Measurements from ENCODE around the gene UBL4B. TPM values are rescaled to one million over a fixed set of nuclear protein-coding genes. Genes with fewer than 3 reads are reported as not detected.

Gene UBL4B
- total and polyA plus RNA-seq, 2 donors (not counting 3 experiments of a cell fraction or from before 2014, with no cell fraction given) = not detected

DNA sequence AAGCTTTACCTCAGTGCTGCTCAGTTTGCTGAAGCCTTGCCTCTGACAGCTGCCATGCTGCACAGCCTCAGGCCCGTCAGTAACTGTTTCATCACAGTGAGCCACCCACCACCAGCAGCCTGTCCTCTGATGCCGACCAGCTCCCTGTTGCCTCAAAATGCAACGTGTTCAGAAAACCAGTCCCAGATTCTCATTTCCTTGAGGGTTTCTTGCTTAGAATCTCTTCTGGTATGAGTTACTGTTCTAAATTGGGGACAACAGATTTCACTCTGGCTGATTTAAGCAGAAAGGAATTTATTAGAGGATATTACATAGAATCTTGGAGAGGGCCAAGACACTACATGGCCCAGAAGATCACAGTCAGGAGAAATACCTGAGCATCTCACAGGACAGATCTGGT lies 11.0 kb downstream of the UBL4B start:
- Histone ChIP-seq H3K79me2 (ENCODE audit: control insufficient read depth, insufficient read depth, low read length) (no peaks in the 10 kb centered on the region), H3K9me3 (replicated peaks; ENCODE audit: control insufficient read depth, insufficient read depth, low read length) (no peaks in the 10 kb centered on the region), H3K4me2 (ENCODE audit: insufficient read depth, low read length) (no peak overlapping the region), H4K20me1 (replicated peaks; ENCODE audit: control insufficient read depth, extremely low read depth, insufficient read depth, low read length) (no peaks in the 10 kb centered on the region), H3K27ac (ENCODE audit: insufficient read depth, low read depth, low read length) (no peak overlapping the region), H3K9ac (replicated peaks; ENCODE audit: extremely low read depth, insufficient read depth, low read length) (no peak overlapping the region), H3K27me3 (ENCODE audit: control insufficient read depth in 2 of 2, insufficient read depth in 2 of 2, low read length in 2 of 2) (peaks cover 3 to 6% of the 10 kb centered on the region in 2 experiments), H3K4me1 (ENCODE audit: control insufficient read depth, extremely low read depth, insufficient read depth, low read length) (no peaks in the 10 kb centered on the region), H2AFZ (ENCODE audit: low read depth, low read length) (no peak overlapping the region), H3K4me3 (replicated peaks in 1 of 3; ENCODE audit: insufficient read depth in 1 of 3, low read depth in 1 of 3, low read length in 3 of 3) (no peak overlapping the region), H3K36me3 (ENCODE audit: control insufficient read depth in 2 of 2, extremely low read depth in 1 of 2, insufficient read depth in 2 of 2, low read length in 2 of 2) (no peaks in the 10 kb centered on the region), H3K9me1 (replicated peaks; ENCODE audit: control insufficient read depth, extremely low read depth, insufficient read depth, low read length) (no peaks in the 10 kb centered on the region)
- ChIA-PET POLR2A (no interaction called here), CTCF (interaction anchor here (1.1 to 1.7 kb wide), 2 partner anchors 35 to 42 kb away, joined by 3 to 6 read pairs; no protein-coding TSS in a partner anchor)
- FAIRE-seq (no peak), DNase-seq (ENCODE audit: low read depth, low spot score) (no peak)
- TF ChIP-seq POLR2AphosphoS5 (IDR thresholded peaks at IDR 0.05; ENCODE audit: insufficient read depth, low read depth, low read length) (no peak), JUN (IDR thresholded peaks at IDR 0.05; ENCODE audit: borderline replicate concordance, insufficient read depth, insufficient read length, low read depth) (no peak), EZH2 (IDR thresholded peaks at IDR 0.05; ENCODE audit: borderline replicate concordance, low read depth, low read length, severe bottlenecking) (no peak)
- TF ChIP-seq, protein P1, sequence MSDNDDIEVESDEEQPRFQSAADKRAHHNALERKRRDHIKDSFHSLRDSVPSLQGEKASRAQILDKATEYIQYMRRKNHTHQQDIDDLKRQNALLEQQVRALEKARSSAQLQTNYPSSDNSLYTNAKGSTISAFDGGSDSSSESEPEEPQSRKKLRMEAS (IDR thresholded peaks at IDR 0.05; ENCODE audit: insufficient read depth, insufficient read length) = no peak
- TF ChIP-seq, protein P2, sequence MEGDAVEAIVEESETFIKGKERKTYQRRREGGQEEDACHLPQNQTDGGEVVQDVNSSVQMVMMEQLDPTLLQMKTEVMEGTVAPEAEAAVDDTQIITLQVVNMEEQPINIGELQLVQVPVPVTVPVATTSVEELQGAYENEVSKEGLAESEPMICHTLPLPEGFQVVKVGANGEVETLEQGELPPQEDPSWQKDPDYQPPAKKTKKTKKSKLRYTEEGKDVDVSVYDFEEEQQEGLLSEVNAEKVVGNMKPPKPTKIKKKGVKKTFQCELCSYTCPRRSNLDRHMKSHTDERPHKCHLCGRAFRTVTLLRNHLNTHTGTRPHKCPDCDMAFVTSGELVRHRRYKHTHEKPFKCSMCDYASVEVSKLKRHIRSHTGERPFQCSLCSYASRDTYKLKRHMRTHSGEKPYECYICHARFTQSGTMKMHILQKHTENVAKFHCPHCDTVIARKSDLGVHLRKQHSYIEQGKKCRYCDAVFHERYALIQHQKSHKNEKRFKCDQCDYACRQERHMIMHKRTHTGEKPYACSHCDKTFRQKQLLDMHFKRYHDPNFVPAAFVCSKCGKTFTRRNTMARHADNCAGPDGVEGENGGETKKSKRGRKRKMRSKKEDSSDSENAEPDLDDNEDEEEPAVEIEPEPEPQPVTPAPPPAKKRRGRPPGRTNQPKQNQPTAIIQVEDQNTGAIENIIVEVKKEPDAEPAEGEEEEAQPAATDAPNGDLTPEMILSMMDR (IDR thresholded peaks at IDR 0.05; ENCODE audit: extremely low read depth in 1 of 2, insufficient read depth in 1 of 2, low read depth in 1 of 2, low read length in 2 of 2) = no peak
- dilution Hi-C loops (cut with MboI; ENCODE audit: extremely low pct_ligation_motif_present, low sequenced_read_pairs) (no loop called here), intact Hi-C loops (cut with micrococcal nuclease) (no loop called here)
- no TSS peak for BruUV-seq (replicated peaks)

DNA sequence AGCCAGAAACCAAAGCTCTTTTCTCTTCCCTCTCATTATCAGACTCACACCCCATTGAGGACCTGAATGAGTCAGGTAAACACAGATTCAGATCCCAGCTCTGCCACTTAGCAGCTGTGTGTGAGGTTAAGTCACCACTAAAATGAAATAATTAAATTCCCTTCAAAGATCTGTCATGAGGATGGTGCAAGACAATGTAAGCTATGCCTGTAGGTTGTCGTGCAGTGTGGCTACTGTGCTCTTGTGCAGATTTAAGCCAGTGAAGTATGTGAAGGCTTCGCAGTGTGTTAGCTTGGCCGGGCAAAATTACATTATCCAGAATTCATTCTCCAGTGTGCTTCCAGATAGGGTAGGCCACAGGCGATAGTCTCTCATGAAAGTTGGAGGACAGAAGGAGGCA lies 13.6 kb downstream of the UBL4B start:
- Histone ChIP-seq H4K20me1 (replicated peaks; ENCODE audit: control insufficient read depth, extremely low read depth, insufficient read depth, low read length) (no peaks in the 10 kb centered on the region), H3K36me3 (ENCODE audit: control insufficient read depth in 2 of 2, extremely low read depth in 1 of 2, insufficient read depth in 2 of 2, low read length in 2 of 2) (no peaks in the 10 kb centered on the region), H3K27ac (ENCODE audit: insufficient read depth, low read depth, low read length) (no peak overlapping the region), H3K4me1 (ENCODE audit: control insufficient read depth, extremely low read depth, insufficient read depth, low read length) (no peaks in the 10 kb centered on the region), H3K4me3 (replicated peaks in 1 of 3; ENCODE audit: insufficient read depth in 1 of 3, low read depth in 1 of 3, low read length in 3 of 3) (no peak overlapping the region), H3K79me2 (ENCODE audit: control insufficient read depth, insufficient read depth, low read length) (no peaks in the 10 kb centered on the region), H3K9me1 (replicated peaks; ENCODE audit: control insufficient read depth, extremely low read depth, insufficient read depth, low read length) (no peaks in the 10 kb centered on the region), H3K27me3 (ENCODE audit: control insufficient read depth in 2 of 2, insufficient read depth in 2 of 2, low read length in 2 of 2) (peaks cover 20 to 22% of the 10 kb centered on the region in 2 experiments), H3K9me3 (replicated peaks; ENCODE audit: control insufficient read depth, insufficient read depth, low read length) (no peaks in the 10 kb centered on the region), H3K9ac (replicated peaks; ENCODE audit: extremely low read depth, insufficient read depth, low read length) (no peak overlapping the region), H3K4me2 (ENCODE audit: insufficient read depth, low read length) (no peak overlapping the region), H2AFZ (ENCODE audit: low read depth, low read length) (no peak overlapping the region)
- TF ChIP-seq JUN (IDR thresholded peaks at IDR 0.05; ENCODE audit: borderline replicate concordance, insufficient read depth, insufficient read length, low read depth) (no peak), POLR2A (IDR thresholded peaks at IDR 0.05; ENCODE audit: low read depth, low read length) (no peak), FOS (IDR thresholded peaks at IDR 0.05; ENCODE audit: borderline replicate concordance, insufficient read depth, low read length) (no peak)
- TF ChIP-seq, protein P2 (IDR thresholded peaks at IDR 0.05; ENCODE audit: extremely low read depth in 1 of 2, insufficient read depth in 1 of 2, low read depth in 1 of 2, low read length in 2 of 2) = no peak
- TF ChIP-seq, protein P1 (IDR thresholded peaks at IDR 0.05; ENCODE audit: insufficient read depth, insufficient read length) = no peak
- DNase-seq (ENCODE audit: low read depth, low spot score) = no peak
- POLR2A ChIA-PET = no interaction called here
- intact Hi-C loops (cut with micrococcal nuclease) (no loop called here), dilution Hi-C loops (cut with MboI; ENCODE audit: extremely low pct_ligation_motif_present, low sequenced_read_pairs) (no loop called here)
- BruUV-seq (replicated peaks) = no TSS peak
- CTCF ChIA-PET = interaction anchor here (1.3 kb wide), 2 partner anchors 9 to 38 kb away, joined by 3 to 5 read pairs; no protein-coding TSS in a partner anchor
- no peak for FAIRE-seq

Data from endothelial cell of umbilical vein (primary cell).